ENCODE data around the gene BPI. TPM values are rescaled to one million over a fixed set of nuclear protein-coding genes. Genes with fewer than 3 reads are reported as not detected.
A peak's percentile ranks its signal among the peaks of the same experiment; 100 is the strongest.

Gene BPI
- total and polyA plus RNA-seq, 12 donors: 0.01 to 1.6 (median 0.15) TPM; not detected in 7

DNA sequence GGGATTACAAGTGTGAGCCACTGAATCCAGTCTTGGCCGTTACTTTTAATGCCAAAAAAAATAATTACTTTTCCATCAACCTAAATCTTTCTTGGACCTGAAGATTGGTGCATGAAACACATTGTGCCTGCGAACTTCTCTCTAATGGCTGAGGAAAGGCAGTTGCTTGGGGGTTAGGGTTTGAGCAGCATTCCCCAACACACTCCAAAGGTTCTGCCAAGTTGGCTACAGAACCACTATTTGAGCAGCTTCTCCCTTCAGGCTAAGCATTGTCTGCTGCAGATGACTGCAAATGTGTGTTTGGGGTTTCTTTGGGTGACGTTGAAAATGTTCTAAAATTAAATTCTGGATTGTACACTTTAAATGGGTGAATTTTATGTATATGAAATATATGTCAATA is 36.0 kb downstream of the BPI start:
- WGBS, 2 donors: 49 to 60% methylated on average over 3 of the region's 3 CpGs
- ATAC-seq: peak in 2 of 8 donors; percentile 30 to 41

GRCh38 chr20:38340693-38341092 is 36.7 kb downstream of the BPI start:
- 86 to 88% methylated on average over 6 of the region's 6 CpGs for WGBS, 2 donors
- ATAC-seq: no peak

More for the DNA sequence above, 36.0 kb downstream of the BPI start:
- TF ChIP-seq, protein P1, sequence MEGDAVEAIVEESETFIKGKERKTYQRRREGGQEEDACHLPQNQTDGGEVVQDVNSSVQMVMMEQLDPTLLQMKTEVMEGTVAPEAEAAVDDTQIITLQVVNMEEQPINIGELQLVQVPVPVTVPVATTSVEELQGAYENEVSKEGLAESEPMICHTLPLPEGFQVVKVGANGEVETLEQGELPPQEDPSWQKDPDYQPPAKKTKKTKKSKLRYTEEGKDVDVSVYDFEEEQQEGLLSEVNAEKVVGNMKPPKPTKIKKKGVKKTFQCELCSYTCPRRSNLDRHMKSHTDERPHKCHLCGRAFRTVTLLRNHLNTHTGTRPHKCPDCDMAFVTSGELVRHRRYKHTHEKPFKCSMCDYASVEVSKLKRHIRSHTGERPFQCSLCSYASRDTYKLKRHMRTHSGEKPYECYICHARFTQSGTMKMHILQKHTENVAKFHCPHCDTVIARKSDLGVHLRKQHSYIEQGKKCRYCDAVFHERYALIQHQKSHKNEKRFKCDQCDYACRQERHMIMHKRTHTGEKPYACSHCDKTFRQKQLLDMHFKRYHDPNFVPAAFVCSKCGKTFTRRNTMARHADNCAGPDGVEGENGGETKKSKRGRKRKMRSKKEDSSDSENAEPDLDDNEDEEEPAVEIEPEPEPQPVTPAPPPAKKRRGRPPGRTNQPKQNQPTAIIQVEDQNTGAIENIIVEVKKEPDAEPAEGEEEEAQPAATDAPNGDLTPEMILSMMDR (IDR thresholded peaks at IDR 0.05): no peak
- H3K36me3 ChIP-seq: no peaks in the 10 kb centered on the region
- peaks cover 0 to 13% (median 8%) of the 10 kb centered on the region in 7 donors for H3K27me3 ChIP-seq
- no peak overlapping the region for H3K27ac ChIP-seq
- peaks cover 0 to 13% (median 0%) of the 10 kb centered on the region in 9 donors for H3K4me1 ChIP-seq
- no peak overlapping the region for H3K4me3 ChIP-seq
- peaks cover 0 to 11% (median 4%) of the 10 kb centered on the region in 11 donors for H3K9me3 ChIP-seq
- intact Hi-C loops (cut with DNase I): loop anchor here in 3 of 10 donors (5.0 to 10.0 kb wide), 2 partner anchors 65 to 67 kb away; no protein-coding TSS in a partner anchor
- no peak for DNase-seq

GRCh38 chr20:38342216-38342615 is 38.3 kb downstream of the BPI start:
- TF ChIP-seq, protein P1 (IDR thresholded peaks at IDR 0.05): no peak
- Histone ChIP-seq H3K27ac (no peak overlapping the region), H3K27me3 (peaks cover 0 to 7% (median 0%) of the 10 kb centered on the region in 7 donors), H3K4me1 (peaks cover 0 to 20% (median 0%) of the 10 kb centered on the region in 9 donors), H3K4me3 (no peak overlapping the region), H3K36me3 (no peaks in the 10 kb centered on the region), H3K9me3 (peaks cover 0 to 11% (median 4%) of the 10 kb centered on the region in 11 donors)
- no peak for ATAC-seq
- no peak for DNase-seq
- intact Hi-C loops (cut with DNase I): loop anchor here in 3 of 10 donors (5.0 to 10.0 kb wide), 2 partner anchors 63 to 65 kb away; no protein-coding TSS in a partner anchor
- WGBS, 2 donors: 50 to 58% methylated on average over 7 of the region's 7 CpGs

More at GRCh38 chr20:38340693-38341092, 36.7 kb downstream of the BPI start:
- Histone ChIP-seq H3K36me3 (no peaks in the 10 kb centered on the region), H3K4me1 (peaks cover 0 to 18% (median 0%) of the 10 kb centered on the region in 9 donors), H3K4me3 (no peak overlapping the region), H3K27me3 (peaks cover 0 to 8% (median 7%) of the 10 kb centered on the region in 7 donors), H3K9me3 (peaks cover 0 to 11% (median 4%) of the 10 kb centered on the region in 11 donors), H3K27ac (no peak overlapping the region)
- no peak for DNase-seq
- intact Hi-C loops (cut with DNase I): loop anchor here in 3 of 10 donors (5.0 to 10.0 kb wide), 2 partner anchors 64 to 67 kb away; no protein-coding TSS in a partner anchor
- TF ChIP-seq, protein P1 (IDR thresholded peaks at IDR 0.05): no peak

DNA sequence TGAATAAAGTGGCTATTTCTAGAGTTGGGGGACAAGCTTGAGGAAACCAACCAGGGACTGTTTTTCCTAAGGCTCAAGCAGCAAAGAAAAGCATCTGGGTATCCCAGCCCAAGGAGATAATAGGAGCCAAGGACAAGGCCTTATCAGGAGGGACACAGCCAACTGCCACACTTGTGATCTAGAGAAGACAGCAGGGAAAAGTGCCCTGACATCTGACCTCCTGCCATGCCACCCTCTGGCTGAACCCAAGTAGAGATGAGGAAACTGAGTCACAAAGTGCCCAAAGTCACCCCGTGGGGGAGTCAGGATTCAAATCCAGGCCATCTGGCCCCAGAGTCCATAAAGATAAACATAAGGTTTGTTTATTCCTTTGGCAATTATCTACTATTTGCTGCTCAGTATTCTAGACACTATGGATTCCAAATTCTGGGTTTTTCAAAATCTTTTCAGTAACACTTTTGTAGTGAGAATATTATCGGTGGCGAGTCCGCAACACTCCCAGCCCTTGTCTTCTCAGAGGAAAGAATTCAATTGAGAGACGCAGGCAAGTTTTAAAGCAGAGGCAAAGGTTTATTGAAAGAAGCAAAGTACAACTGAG is 38.9 kb downstream of the BPI start:
- no peak for ATAC-seq
- Histone ChIP-seq H3K27ac (no peak overlapping the region), H3K4me3 (no peak overlapping the region), H3K9me3 (peaks cover 0 to 8% (median 2%) of the 10 kb centered on the region in 11 donors), H3K36me3 (no peaks in the 10 kb centered on the region), H3K4me1 (peaks cover 0 to 20% (median 0%) of the 10 kb centered on the region in 9 donors), H3K27me3 (peaks cover 0 to 5% (median 0%) of the 10 kb centered on the region in 7 donors)
- intact Hi-C loops (cut with DNase I): loop anchor here in 3 of 10 donors (5.0 to 10.0 kb wide), 2 partner anchors 62 to 64 kb away; no protein-coding TSS in a partner anchor
- TF ChIP-seq, protein P1 (IDR thresholded peaks at IDR 0.05): no peak
- DNase-seq: no peak
- WGBS, 2 donors: 77 to 85% methylated on average over 5 of the region's 5 CpGs
